Smooth muscle cell (in vitro differentiated cells): ENCODE measurements around the gene MOSPD3. TPM values are rescaled to one million over a fixed set of nuclear protein-coding genes. Genes with fewer than 3 reads are reported as not detected.

ENCODE experiments used
- DNase-seq: peaks from one replicate; lab custom pipeline; 2025; ENCODE audit not compliant: unreplicated experiment; lab: John Stamatoyannopoulos, UW
- H2AFZ ChIP-seq: fragments of 200-600 bp; sonication (generic); 2 replicates; pipeline ENCODE4 v1.6.0; 2016; ENCODE audit warnings: antibody characterized with exemption, low read depth, mild to moderate bottlenecking
- H3F3A ChIP-seq: fragments of 200-600 bp; sonication (generic); 2 replicates; pipeline ENCODE4 v1.6.0; 2017; ENCODE audit warnings: antibody characterized with exemption, low read depth
- H3K27ac ChIP-seq: fragments of 200-600 bp; sonication (generic); 2 replicates; pipeline ENCODE4 v1.5.1; 2016; ENCODE audit warnings: low read depth, mild to moderate bottlenecking
- H3K27me3 ChIP-seq: fragments of 200-600 bp; sonication (generic); 2 replicates; pipeline ENCODE4 v1.6.1; 2016; ENCODE audit warnings: low read depth, mild to moderate bottlenecking
- H3K36me3 ChIP-seq: fragments of 200-600 bp; sonication (generic); 2 replicates; pipeline ENCODE4 v1.5.1; 2016; ENCODE audit warnings: low read depth
- H3K4me1 ChIP-seq: fragments of 200-600 bp; sonication (generic); 2 replicates; pipeline ENCODE4 v1.5.1; 2016; ENCODE audit warnings: low read depth
- H3K4me2 ChIP-seq: fragments of 200-600 bp; sonication (generic); 2 replicates; pipeline ENCODE4 v1.6.0; 2016; ENCODE audit warnings: mild to moderate bottlenecking
- H3K4me3 ChIP-seq: fragments of 200-600 bp; sonication (generic); 2 replicates; pipeline ENCODE4 v1.5.1; 2016; ENCODE audit warnings: mild to moderate bottlenecking
- H3K79me2 ChIP-seq: fragments of 200-600 bp; sonication (generic); 2 replicates; pipeline ENCODE4 v1.6.0; 2016; ENCODE audit warnings: low read depth, mild to moderate bottlenecking
- H3K9ac ChIP-seq: fragments of 200-600 bp; sonication (generic); 2 replicates; pipeline ENCODE4 v1.6.0; 2016; ENCODE audit warnings: low read depth
- H3K9me3 ChIP-seq: fragments of 200-600 bp; sonication (generic); replicated peaks from 2 replicates; pipeline ENCODE4 v1.5.1; 2016; ENCODE audit warnings: low read depth
- H4K20me1 ChIP-seq: fragments of 200-600 bp; sonication (generic); 2 replicates; pipeline ENCODE4 v1.6.0; 2016; ENCODE audit warnings: low read depth
- CTCF ChIP-seq: fragments of 200-600 bp; sonication (generic); IDR thresholded peaks from 2 replicates; pipeline ENCODE4 v1.5.1; 2017; ENCODE audit warnings: borderline replicate concordance, mild to moderate bottlenecking, antibody characterized with exemption; ENCODE audit not compliant: insufficient read depth, poor library complexity, severe bottlenecking
- WGBS: methylation state at CpG from one replicate; pipeline ENCODE4 v1.1.7; 2016; ENCODE audit warnings: low lambda C conversion rate; 5-methylcytosine and 5-hydroxymethylcytosine counted together
- polyA plus RNA-seq: library from polyadenylated mRNA; unstranded; fragments of >200 nt; fragmentation: Nextera tagmentation; extraction: Ambion mirVana; gene quantifications from 2 replicates; pipeline ENCODE4 v1.2.1, GENCODE V29; 2016
- total RNA-seq: library from RNA; depleted of rRNA; stranded (reverse); fragments of >200 nt; gene quantifications from 2 replicates; pipeline ENCODE4 v1.2.3, GENCODE V29; 2014

MOSPD3 gene
- total and polyA plus RNA-seq, 2 experiments from 2014 or later, result 10.5 to 47.8 TPM

GRCh38 chr7:100621554-100621953 lies 9.2 kb downstream of the MOSPD3 start:
- no peaks in the 10 kb centered on the region for H3F3A ChIP-seq
- H2AFZ ChIP-seq, result no peak overlapping the region
- H3K4me1 ChIP-seq, result no peaks in the 10 kb centered on the region
- no peak for DNase-seq
- no peak overlapping the region for H3K4me2 ChIP-seq
- H3K9me3 ChIP-seq, result no peaks in the 10 kb centered on the region
- H3K9ac ChIP-seq, result no peak overlapping the region
- TF ChIP-seq CTCF, result no peak
- H3K27ac ChIP-seq, result no peak overlapping the region
- H4K20me1 ChIP-seq, result no peaks in the 10 kb centered on the region
- H3K27me3 ChIP-seq, result no peaks in the 10 kb centered on the region
- H3K79me2 ChIP-seq, result no peaks in the 10 kb centered on the region
- H3K36me3 ChIP-seq, result no peaks in the 10 kb centered on the region
- no peak overlapping the region for H3K4me3 ChIP-seq
- WGBS, result 87% methylated on average over 8 of the region's 8 CpGs

GRCh38 chr7:100623951-100624824 lies 11.8 kb downstream of the MOSPD3 start:
- no peak overlapping the region for H2AFZ ChIP-seq
- H3K4me1 ChIP-seq, result peaks cover 3% of the 10 kb centered on the region
- no peak for DNase-seq
- H3K27me3 ChIP-seq, result no peaks in the 10 kb centered on the region
- WGBS, result 92% methylated on average over 15 of the region's 15 CpGs
- H4K20me1 ChIP-seq, result no peaks in the 10 kb centered on the region
- H3K4me3 ChIP-seq, result no peak overlapping the region
- H3K9me3 ChIP-seq, result no peaks in the 10 kb centered on the region
- no peaks in the 10 kb centered on the region for H3F3A ChIP-seq
- TF ChIP-seq CTCF, result no peak
- no peak overlapping the region for H3K9ac ChIP-seq
- no peak overlapping the region for H3K4me2 ChIP-seq
- H3K36me3 ChIP-seq, result no peaks in the 10 kb centered on the region
- no peak overlapping the region for H3K27ac ChIP-seq
- no peaks in the 10 kb centered on the region for H3K79me2 ChIP-seq

- peaks cover 3% of the 10 kb centered on the region for H3K4me1 ChIP-seq
- H2AFZ ChIP-seq, result no peak overlapping the region
- no peak overlapping the region for H3K9ac ChIP-seq
- H3K4me3 ChIP-seq, result peak overlapping the region; percentile 46
- no peaks in the 10 kb centered on the region for H4K20me1 ChIP-seq
- no peaks in the 10 kb centered on the region for H3K36me3 ChIP-seq
- DNase-seq, result no peak
- TF ChIP-seq CTCF, result no peak
- no peaks in the 10 kb centered on the region for H3K79me2 ChIP-seq
- 28% methylated on average over 3 of the region's 3 CpGs for WGBS
- H3K27me3 ChIP-seq, result no peaks in the 10 kb centered on the region
- no peaks in the 10 kb centered on the region for H3F3A ChIP-seq
- H3K4me2 ChIP-seq, result peak overlapping the region; percentile 94
- no peak overlapping the region for H3K27ac ChIP-seq
- H3K9me3 ChIP-seq, result no peaks in the 10 kb centered on the region
Measured at GRCh38 chr7:100626055-100626454, 13.7 kb downstream of the MOSPD3 start.
